Measurements from ENCODE around the gene LPP. TPM values are rescaled to one million over a fixed set of nuclear protein-coding genes. Genes with fewer than 3 reads are reported as not detected.

Gene LPP
- polyA plus RNA-seq, 1 experiment, result 60.0 TPM

DNA sequence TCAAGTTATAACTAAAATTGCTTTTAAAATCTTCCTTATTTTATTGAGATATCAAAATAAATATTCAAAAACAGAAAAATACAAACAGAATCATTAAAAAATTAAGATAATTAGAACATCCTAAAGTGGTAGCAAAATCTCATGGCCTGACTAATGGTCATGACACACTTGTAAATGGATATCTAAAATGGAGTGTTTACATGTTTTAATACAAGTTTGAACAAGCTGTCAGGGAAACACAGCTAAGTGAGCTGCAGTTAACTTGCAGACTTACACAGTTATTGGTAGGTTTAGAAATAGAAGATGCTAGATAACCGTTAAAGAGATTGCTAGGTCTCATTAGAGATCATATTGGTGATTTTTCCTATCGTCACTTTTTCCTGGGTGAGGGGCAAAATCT is 242.3 kb downstream of the LPP start:
- H3K27me3 ChIP-seq (ENCODE audit: control insufficient read depth, insufficient read depth, low read length), result no peaks in the 10 kb centered on the region
- TF ChIP-seq, protein P1, sequence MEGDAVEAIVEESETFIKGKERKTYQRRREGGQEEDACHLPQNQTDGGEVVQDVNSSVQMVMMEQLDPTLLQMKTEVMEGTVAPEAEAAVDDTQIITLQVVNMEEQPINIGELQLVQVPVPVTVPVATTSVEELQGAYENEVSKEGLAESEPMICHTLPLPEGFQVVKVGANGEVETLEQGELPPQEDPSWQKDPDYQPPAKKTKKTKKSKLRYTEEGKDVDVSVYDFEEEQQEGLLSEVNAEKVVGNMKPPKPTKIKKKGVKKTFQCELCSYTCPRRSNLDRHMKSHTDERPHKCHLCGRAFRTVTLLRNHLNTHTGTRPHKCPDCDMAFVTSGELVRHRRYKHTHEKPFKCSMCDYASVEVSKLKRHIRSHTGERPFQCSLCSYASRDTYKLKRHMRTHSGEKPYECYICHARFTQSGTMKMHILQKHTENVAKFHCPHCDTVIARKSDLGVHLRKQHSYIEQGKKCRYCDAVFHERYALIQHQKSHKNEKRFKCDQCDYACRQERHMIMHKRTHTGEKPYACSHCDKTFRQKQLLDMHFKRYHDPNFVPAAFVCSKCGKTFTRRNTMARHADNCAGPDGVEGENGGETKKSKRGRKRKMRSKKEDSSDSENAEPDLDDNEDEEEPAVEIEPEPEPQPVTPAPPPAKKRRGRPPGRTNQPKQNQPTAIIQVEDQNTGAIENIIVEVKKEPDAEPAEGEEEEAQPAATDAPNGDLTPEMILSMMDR (IDR thresholded peaks at IDR 0.05; ENCODE audit: insufficient read depth, low read depth, low read length), result no peak
- ChIA-PET POLR2A (no interaction called here), CTCF (no interaction called here)
- no peak for DNase-seq (ENCODE audit: low read depth)
- H3K36me3 ChIP-seq (ENCODE audit: control insufficient read depth, insufficient read depth, low read length), result no peaks in the 10 kb centered on the region
- H3K4me3 ChIP-seq (ENCODE audit: low read depth, low read length), result no peak overlapping the region

DNA sequence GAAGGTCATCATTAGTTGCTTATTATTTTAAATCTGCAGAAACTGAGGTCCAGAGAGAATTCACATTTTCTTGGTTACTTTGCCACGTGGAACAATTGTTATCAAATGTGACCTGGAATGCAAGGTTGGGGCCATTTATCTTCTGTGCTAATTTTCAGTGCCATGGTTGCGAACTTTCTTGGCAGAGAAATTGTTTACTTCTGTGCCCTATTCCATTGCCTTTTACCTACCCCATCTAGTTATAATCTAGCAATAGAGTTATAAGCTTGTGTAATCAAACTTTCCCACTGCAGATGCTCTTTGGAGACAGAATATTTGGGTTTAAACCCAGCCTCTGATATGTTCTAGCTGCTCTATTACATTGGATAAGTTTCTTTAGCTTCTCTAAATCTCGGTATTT is 242.9 kb downstream of the LPP start:
- H3K27me3 ChIP-seq (ENCODE audit: control insufficient read depth, insufficient read depth, low read length), result no peaks in the 10 kb centered on the region
- H3K36me3 ChIP-seq (ENCODE audit: control insufficient read depth, insufficient read depth, low read length), result no peaks in the 10 kb centered on the region
- POLR2A ChIA-PET, result no interaction called here
- CTCF ChIA-PET, result interaction anchor here (0.8 kb wide), 1 partner anchor 13 kb away, joined by 3 read pairs; no protein-coding TSS in a partner anchor
- no peak for DNase-seq (ENCODE audit: low read depth)
- no peak overlapping the region for H3K4me3 ChIP-seq (ENCODE audit: low read depth, low read length)
- TF ChIP-seq, protein P1 (IDR thresholded peaks at IDR 0.05; ENCODE audit: insufficient read depth, low read depth, low read length), result no peak

DNA sequence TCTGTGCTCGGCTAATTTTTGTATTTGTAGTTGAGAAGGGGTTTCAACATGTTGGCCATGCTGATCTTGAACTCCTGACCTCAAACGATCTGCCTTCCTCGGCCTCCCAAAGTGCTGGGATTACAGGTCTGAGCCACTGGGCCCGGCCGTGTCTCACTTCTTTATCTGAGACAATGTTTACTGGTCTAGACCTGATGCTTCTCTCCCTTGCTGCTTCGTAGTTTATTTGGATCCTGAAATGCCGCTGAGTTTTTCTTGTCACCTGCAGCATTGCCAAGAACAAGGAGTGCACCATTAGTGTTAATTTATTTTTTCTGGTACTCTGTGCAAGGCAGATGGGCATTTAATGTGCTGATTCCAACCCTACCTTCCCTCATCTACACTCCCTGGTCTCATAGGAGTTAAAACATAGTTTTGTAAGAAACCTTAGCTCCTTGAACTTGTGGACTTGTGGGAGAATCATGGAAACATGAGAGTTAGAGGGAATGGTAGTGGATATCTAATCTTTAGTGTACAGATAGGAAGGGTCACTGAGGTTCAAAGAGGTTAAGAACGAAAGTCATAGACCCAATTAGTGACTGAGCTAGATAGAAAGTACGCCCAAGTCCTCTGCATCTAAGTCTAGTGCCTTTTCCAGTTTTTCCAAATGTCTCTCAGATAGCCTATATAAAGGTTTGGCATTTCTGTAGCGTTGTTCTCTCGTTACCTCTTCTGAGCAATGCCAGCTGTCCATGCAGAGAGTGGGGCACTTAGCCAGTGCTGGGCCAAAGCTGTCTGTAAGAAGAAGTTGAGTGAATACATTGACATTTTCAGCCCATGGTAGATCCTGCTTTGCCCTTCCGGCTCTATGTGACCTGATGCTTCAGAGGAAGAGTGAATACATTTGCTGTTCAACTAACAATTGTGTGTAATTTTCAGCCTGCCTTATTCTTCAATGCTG is 244.1 kb downstream of the LPP start:
- ChIA-PET POLR2A (no interaction called here), CTCF (interaction anchor here (1.1 kb wide), 1 partner anchor 657 kb away, joined by 3 read pairs; no protein-coding TSS in a partner anchor)
- no peak for DNase-seq (ENCODE audit: low read depth)
- no peaks in the 10 kb centered on the region for H3K36me3 ChIP-seq (ENCODE audit: control insufficient read depth, insufficient read depth, low read length)
- TF ChIP-seq, protein P1 (IDR thresholded peaks at IDR 0.05; ENCODE audit: insufficient read depth, low read depth, low read length), result no peak
- no peak overlapping the region for H3K4me3 ChIP-seq (ENCODE audit: low read depth, low read length)
- H3K27me3 ChIP-seq (ENCODE audit: control insufficient read depth, insufficient read depth, low read length), result no peaks in the 10 kb centered on the region

DNA sequence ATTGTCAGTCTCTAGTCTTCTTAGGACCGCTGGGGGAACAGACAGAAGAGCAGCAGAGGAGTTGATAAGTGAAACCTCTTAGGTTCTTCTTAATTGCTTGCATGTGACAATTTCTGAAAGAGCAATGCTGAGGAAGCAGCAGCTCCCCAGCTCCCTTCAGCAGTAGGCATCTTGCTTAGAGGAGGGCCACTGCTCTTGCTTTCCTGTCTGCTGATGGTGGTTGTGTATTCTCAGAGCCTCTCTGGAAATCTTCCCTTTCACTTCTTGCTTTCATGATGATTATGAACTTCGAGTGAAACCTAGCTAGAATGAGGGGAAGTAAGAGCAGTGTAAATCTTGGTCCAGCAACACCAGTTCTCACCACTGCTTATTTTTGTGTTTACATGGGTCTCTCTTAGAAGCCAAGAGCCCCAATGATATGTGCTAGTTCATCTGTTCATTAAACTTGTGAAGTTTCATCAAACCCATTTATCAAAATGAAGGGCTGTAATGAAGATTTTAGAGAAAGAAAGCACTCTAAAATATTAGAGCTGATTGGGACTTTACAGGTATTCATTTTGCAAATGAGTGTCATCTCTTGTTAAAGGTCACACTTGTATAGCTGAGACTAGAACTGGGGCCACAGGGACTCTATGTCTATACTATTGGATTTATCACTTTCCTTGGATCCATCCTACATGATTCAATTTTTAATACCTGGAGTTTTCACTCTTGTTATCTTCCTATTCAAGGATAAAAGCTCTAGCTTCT is 246.7 kb downstream of the LPP start:
- POLR2A ChIA-PET, result no interaction called here
- no peak for DNase-seq (ENCODE audit: low read depth)
- Histone ChIP-seq H3K36me3 (ENCODE audit: control insufficient read depth, insufficient read depth, low read length) (no peaks in the 10 kb centered on the region), H3K27me3 (ENCODE audit: control insufficient read depth, insufficient read depth, low read length) (no peaks in the 10 kb centered on the region), H3K4me3 (ENCODE audit: low read depth, low read length) (no peak overlapping the region)
- TF ChIP-seq, protein P1 (IDR thresholded peaks at IDR 0.05; ENCODE audit: insufficient read depth, low read depth, low read length), result no peak
- CTCF ChIA-PET, result interaction anchor here (1.2 to 1.3 kb wide), 2 partner anchors 554 to 658 kb away, joined by 3 to 4 read pairs; no protein-coding TSS in a partner anchor
